GM18526 (cell line): Measurements from ENCODE around the gene ARMC2.

Experiments used
- POLR2A ChIP-seq: IDR thresholded peaks from 3 replicates; pipeline ENCODE4 v1.6.1; 2011; ENCODE audit not compliant: insufficient read length; ENCODE audit errors: extremely low read depth

ARMC2 gene

DNA sequence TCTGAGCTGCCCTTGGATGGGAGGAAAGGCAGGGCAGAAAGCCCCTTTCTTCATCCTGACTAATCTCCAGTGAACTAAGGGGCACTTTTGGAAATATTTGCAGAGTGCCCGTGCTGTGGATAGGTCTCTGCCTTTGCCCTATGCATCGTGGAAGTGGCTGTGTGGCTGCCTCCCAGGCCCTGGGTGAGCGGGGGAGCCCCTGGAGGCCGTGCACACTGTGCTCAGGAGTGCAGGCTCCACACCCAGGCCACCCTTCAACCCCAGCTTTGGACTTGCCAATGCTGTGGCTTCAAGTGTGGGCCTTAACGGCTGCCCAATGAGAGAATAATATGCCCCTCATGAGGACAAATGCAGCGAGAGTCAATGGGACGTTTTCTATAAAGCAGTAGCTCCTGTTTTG lies 36.7 kb upstream of the ARMC2 start:
- TF ChIP-seq POLR2A, result no peak

DNA sequence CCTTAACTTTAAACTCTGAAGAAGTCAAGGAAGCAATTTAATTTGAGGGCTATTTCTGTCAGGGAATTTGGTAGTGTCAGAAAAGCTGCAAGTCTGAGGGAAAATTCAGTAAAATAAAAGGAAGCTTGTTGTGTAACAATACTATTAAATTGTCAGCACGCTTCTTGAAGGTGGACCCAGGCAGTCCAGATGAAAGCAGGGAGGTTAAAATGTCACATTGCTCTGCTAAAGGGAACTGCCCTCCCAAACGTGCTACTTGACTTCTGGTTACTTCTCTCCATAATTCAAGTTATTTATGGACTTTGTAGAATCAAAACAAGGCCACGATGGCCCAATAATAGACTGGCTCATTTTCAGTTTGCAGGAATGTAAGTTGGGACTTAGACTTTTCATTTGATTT lies 28.2 kb upstream of the ARMC2 start:
- no peak for TF ChIP-seq POLR2A

DNA sequence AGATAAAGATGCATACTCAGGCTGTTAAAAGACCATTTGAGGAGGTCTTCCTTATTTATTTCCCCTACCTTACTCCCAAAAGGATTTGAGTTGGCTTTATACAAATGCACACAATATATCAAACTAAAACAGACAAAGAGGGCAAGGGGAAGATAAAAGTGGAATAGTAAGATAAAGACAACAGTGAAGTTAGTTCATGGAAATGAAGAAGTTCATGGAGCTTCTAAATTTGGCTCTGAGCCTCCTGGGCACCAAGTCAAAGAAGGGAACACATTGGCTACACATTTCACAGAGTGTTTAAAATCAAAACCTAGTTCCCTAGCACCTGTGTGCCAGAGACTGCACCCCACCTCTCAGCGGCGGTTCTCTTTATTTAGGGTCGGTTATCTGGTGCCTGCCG lies 25.8 kb upstream of the ARMC2 start:
- TF ChIP-seq POLR2A, result no peak

DNA sequence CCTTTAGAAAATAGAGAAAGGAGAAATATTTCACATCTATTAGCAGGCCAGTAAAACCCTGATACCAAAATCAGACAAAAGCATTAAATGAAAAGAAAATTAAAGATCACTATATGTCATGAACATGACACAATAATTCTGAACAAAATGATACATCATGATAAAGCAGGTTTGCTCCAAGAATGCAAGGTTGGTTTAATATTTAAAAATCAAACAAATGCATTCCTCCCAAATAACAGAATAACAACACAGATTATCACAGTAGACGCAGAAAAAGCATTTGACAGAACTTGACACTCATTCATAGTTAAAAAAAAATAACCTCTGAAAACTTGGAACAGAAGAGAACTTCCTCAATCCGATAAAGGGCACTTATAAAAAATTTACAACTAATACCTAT lies 22.9 kb upstream of the ARMC2 start:
- no peak for TF ChIP-seq POLR2A

DNA sequence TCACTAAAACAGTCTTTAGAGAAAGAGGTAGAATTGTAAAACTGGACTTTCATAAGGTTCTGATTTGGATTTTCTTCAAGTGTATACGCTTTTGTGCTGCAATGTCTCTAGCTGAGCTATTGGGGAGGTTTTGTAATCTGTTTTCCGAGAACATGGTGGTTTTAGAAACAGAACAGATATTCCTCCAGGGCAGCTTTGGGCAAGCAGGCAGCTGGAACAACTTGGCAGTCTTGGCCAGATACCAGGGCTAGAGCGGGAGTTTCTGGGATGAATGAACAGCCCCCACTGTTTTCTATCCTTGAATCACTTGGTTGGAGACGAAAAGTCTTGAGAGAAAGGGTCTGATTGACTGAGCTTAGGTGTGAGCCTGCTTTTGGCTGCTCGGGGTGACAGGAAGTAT lies 17.1 kb upstream of the ARMC2 start:
- no peak for TF ChIP-seq POLR2A

DNA sequence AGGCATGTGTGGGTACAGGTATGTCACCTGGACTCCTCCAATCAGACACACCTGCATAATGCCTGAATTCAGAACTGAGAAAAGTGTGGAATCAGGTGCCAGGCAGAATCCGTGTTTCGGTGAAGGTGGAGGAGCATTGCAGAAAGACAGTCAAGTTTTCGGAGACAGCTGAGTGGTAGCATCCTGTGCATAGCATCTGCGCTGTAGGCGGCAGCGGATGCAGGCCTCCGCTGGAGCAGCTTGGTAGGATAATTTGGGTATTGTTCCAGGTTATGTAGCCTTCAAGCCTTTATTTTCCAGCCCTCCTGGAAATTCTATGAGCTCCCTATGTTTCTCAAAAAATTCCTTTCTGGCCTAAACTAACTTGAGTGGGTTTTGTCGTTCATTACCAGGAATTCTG lies 15.5 kb upstream of the ARMC2 start:
- TF ChIP-seq POLR2A, result no peak

DNA sequence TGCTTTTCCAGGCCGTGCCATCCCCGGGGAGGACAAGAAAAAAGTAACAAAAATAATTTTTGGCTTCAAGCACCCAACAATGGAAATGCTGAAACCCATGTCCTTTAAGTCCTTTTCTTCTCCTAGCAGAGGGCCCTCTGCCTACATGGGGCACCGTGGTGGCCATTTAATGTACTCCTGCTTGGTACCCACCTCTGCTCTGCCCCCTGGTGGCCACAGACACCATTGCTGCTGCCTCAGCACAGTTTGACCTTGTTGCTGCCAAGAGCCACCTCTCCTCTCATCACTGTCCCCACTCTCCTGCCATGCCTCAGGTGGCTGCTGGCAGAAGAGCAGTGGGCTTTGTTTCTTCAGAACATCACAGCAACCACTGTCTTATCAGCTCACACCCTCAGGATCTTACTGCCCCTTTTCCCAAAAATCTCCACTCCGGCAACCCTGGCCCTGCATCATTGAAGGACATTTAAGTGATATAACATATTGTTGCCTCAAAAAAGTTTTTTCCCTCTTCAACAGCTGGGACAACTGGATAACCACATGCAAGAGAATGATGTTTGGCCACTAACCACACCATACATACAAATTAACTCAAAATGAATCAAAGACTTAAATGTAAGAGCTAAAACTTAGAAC lies 12.9 kb upstream of the ARMC2 start:
- no peak for TF ChIP-seq POLR2A

DNA sequence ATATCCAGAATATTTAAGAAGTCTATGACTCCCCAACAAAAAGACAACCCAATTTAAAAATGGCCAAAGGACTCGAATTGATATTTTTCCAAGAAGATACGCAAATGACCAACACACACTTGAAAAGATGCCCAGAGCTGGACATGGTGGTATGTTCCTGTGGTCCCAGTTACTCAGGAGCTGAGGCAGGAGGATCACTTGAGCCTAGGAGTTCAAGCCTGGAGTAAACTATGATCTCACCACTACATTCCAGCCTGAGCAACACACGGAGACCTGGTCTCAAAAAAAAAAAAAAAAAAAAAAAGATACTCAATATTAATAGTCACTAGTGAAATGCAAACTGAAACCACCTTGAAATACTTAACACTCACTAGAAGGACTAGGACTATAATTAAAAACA lies 12.2 kb upstream of the ARMC2 start:
- TF ChIP-seq POLR2A, result no peak

DNA sequence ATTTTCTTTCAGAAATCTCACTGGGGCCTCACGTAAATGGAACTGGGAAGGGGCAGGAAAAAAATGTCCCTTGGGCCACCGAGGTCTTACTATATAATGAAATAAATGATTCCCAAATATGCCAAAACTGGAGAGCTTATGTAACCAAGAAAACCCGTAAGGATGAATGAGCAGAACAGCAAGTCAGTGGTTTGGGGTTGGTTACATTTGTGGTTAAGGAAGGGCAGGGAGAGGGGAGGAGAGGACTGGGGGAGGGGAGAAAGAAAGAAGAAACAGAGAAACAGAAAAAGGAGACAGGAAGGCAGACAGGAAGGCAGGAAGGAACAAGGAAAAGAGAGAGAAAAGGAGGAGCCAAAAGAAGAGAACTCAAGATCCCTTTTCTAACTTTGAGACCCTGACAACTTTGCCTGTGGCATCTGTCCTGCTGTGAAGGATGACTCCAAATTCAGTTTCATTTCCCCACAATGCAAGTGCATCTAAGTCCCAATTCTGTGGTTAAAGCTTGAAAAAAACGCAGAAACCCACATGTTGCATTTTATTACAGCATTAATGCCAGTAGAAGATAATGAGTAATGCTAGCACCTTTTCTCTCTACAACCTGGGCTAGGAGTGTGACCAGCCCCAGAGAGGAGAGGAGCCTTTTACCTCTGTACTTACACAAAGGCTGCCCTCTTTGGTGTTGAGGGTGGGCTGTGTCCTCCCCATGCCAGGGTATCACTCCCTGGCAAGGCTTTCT lies 10.8 kb upstream of the ARMC2 start:
- no peak for TF ChIP-seq POLR2A

DNA sequence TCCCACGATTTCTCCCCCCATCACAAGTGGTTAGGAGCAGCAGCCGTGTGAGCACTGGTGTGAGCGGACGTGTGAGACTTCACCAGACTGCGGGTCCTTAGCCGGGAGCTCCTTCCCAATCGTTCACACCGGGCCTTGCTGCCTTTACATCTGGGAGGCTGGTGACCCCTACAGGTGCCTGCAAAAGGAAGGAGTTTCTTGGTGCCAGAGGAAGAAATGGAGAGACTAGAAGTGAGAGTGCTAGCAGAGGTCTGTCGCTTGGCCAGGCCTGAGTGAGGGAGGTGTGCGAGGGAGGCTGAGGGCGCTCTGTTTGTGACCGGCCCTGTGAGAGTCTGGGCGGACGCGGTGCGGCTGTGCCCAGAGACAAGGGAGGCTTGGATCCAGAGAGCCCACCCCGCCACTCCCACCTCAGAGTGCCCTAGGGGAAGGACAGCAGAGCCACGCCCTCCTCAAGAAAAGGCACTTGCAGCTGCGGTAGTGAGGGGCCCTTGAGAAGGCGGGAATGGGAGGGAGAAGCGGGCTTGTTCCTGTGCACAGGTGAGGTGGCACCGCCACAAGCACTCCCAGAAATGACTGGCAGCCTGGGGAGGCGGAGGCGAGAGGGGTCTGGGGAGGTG lies 10.0 kb upstream of the ARMC2 start:
- TF ChIP-seq POLR2A, result no peak

DNA sequence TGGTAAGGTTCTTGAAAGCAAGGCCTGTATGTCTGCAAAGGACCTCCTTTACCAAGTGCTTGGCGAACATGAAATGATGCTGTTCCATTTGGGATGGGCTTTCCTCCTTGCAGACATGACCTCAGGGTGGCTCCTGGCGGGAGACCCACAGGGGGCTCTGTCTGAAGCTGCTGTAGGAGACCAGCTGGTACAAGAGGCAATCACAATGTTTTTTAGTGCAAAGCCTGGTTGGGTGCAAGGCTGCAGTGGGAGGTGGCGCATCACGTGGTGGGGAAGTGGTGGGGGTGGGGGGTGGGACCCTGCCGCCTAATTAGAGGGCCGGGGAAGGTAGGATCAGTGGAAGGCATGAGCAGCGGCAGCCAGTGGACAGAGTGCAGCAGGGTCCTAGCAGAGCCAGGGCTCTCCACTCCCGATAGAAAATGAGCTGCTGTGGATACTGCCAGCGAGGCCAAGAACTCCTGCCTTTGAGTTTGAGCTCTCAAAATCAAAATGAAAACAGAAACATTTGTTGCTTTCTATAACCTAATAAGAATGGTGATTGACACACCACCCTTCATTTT lies 9.1 kb upstream of the ARMC2 start:
- TF ChIP-seq POLR2A, result no peak

DNA sequence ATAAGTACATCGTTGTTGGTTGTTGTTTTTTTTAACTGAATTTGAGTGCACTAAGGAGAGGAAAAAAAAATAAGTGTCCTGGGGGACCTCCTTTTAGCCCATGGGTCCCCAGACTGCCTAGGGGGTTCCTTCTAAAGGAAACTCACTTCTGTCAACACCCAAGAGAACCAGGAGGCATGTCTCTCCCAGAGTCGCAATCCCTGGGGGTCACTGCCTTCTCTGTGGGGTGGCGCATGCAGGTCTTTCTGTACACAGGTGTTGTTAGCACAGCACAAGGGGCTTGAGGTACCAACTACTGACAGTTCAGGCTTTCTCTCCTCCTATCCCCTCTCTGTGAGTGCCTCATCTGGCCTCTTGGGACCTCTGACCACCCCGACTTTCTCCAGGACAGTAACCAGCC lies 7.3 kb upstream of the ARMC2 start:
- TF ChIP-seq POLR2A, result no peak

DNA sequence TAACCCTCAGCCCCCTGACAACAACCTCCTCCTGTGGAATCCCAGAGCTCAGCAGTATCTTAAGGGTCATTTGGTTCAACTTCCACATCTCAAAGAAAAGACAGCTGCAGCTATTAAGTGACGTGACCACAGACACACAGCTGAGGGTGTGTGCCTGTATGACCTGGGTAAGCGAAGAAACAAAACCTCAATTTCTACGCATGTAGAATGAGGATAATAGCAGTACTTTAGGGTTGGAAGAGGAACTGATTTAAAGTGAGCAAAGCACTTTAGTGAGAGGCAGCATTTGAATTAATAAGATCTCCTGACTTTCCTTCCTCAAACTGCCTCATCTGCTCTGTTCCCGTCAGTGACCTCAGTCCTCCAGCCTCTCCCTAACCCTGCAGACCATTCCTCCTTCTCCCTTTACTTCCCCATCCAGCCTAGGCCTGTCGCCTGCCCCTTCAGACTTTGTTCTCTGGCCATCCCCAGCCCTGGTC lies 6.8 kb upstream of the ARMC2 start:
- TF ChIP-seq POLR2A, result no peak

DNA sequence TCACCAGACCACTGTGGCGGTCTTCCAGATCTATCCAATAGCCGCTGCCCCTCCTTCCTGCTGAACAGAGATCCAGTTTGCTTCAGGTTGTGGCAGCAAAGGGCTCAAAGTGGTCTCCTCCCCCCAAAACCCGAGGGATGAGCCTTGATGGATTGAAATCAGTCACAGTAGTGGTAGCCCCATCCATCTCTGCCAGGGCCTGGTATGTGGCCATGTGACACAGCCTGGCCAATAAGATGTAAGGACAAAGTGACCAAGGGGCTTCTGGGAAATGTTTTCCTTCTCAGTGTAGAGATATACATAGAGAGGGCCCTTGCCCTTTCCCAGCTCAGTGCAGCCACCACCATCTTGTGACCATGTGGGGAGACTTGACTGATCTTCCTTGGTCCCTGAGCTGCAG lies 4.1 kb upstream of the ARMC2 start:
- TF ChIP-seq POLR2A, result no peak

DNA sequence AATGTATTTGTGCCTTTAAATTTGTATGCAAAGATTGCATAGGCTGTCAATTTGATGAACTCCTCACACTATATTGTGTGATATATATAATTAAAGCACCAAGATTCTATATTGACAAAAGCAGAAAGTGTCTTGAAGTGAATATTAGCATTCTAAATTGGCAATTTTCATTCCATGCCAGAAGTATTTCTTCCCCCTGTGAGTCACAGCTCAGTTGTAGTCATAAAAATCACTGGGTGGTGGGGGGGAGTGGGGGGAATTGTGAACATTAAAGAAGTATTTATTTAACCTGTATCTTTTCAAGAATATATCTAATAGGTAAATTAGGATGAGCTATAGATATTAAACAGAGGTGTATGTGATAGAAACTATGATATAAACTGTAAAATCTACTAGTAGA lies 3.1 kb upstream of the ARMC2 start:
- no peak for TF ChIP-seq POLR2A

DNA sequence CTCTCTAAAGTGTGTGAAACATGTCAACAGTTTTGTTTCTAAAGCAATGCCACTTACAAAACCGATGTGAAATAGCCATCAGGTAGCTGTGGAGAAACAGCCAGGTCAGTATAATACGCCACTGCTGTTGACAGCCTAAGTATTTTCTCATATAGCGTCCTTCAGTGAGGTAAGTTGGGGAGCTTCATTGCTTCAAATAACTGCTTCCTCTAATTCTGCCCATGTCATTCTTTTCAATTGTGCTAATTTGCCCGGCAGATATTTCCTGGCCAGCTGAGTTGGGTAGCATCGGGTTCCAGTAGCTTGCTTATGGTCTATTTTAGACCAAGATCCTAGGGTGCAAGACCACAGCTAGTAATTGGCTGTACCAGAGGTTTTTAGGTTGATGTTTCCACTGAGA lies 2.1 kb upstream of the ARMC2 start:
- TF ChIP-seq POLR2A, result no peak
